ENCODE data around the gene USH1C. TPM values are rescaled to one million over a fixed set of nuclear protein-coding genes. Genes with fewer than 3 reads are reported as not detected.

The USH1C gene
- total RNA-seq, 1 experiment from 2014 or later: not detected

GRCh38 chr11:17572359-17572690 is 28.1 kb upstream of the USH1C start:
- no peak for DNase-seq (ENCODE audit: low spot score)
- in situ Hi-C loops (cut with HindIII; ENCODE audit: low sequenced_read_pairs): no loop called here

DNA sequence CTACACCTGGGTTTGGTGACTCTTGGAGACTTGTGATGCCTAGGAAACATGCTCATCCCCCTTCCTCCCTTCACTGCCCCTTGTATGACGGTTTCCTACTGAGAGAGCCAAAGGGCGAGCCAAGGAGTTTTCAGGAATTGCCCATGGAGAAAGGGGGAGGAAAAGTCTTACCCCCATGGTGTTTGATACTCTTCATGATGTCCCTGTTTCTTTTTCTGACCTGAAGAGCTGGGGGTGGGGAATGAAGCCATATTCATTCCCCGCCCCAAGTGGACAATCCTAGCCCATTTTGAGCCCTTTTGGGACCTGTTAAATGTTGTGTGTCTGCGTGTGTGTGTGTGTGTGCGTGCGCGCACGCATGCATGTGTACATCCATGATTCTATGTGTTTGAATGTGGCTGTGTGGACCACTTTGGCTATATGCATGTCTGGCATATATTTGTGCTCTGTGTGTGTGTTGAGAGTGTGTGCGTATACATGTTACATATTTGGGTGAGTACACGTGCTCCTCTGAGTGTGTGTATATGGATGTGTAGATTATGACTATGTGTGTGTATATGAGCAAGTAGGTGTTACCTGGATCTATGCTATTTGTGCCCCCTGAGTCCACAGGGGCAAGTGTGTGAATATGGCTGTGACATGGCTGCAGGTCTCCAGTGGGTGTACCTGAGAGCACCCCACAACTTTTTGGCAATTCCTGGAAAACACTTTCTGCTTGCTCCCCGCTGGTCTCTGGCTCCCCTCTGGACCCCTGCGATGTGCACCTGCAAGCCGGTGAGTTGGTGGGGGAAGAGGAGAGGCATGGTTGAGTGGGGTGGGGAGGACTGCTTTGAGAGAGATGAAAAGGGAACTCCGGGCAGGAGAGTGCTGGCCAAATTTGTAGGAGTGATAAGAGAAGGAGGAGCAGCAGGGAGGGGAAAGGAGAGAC is 27.5 kb upstream of the USH1C start:
- in situ Hi-C loops (cut with HindIII; ENCODE audit: low sequenced_read_pairs): no loop called here
- no peak for DNase-seq (ENCODE audit: low spot score)

DNA sequence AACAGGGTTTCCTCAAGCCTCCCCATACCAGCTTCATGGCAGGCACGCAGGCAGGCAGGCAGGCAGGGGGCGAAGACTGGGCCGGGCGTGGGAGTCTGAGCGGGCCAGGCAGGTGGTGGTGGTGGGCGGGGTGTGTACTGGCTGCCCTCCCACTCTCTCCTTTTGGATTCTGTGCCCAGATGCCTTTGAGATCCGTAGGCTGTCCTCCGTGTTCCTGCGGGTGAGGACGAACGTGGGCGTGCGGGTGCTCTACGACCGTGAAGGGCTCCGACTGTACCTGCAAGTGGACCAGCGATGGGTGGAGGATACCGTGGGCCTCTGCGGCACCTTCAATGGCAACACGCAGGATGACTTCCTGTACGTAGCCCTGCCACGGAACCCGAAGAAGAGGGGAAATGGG is 25.8 kb upstream of the USH1C start:
- in situ Hi-C loops (cut with HindIII; ENCODE audit: low sequenced_read_pairs): no loop called here
- DNase-seq (ENCODE audit: low spot score): no peak

DNA sequence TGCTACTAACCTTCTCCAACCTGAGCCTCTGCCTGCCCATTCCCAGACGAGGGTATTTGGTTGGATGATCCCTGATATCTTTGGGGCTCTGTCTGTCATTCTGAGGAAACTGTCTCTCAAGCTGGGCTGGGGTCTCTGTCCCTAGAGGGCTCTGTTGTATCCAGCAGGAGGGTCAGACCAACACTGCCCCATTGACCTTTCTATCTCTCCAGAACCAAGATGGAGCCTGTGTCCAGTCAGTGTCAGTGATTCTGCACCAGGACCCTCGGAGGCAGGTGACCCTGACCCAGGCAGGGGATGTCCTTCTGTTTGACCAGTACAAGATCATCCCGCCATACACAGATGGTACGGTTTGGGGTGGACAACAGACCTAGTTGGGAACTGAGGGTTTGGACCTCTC is 24.7 kb upstream of the USH1C start:
- DNase-seq (ENCODE audit: low spot score): no peak
- in situ Hi-C loops (cut with HindIII; ENCODE audit: low sequenced_read_pairs): no loop called here

- no peak for DNase-seq (ENCODE audit: low spot score)
- in situ Hi-C loops (cut with HindIII; ENCODE audit: low sequenced_read_pairs): no loop called here
Measured at GRCh38 chr11:17564687-17565042, 20.4 kb upstream of the USH1C start.

GRCh38 chr11:17563961-17564686 is 19.9 kb upstream of the USH1C start:
- no peak for DNase-seq (ENCODE audit: low spot score)
- in situ Hi-C loops (cut with HindIII; ENCODE audit: low sequenced_read_pairs): no loop called here

DNA sequence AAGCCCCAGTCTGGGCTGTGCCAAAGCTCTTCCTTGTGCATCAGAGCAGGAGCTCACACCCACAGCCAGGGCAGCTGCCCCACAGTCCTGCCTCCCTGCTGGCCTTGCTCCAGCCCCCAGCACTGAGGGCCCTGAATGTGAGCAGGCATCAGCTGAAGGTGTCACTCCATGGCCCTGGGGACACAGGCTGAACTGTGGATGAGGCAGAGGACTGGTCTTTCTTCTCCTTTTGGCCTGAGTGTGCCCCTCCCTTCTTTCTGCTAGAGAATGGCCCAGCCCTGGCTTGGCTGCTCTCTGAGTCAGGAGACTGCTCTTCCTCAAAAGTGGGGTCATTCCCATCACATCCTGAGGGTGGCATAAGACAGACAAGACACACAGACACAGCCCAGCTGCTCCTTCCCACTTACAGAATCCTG is 19.0 kb upstream of the USH1C start:
- no peak for DNase-seq (ENCODE audit: low spot score)
- in situ Hi-C loops (cut with HindIII; ENCODE audit: low sequenced_read_pairs): no loop called here

GRCh38 chr11:17561526-17561925 is 17.3 kb upstream of the USH1C start:
- in situ Hi-C loops (cut with HindIII; ENCODE audit: low sequenced_read_pairs): no loop called here
- DNase-seq (ENCODE audit: low spot score): no peak

- in situ Hi-C loops (cut with HindIII; ENCODE audit: low sequenced_read_pairs): no loop called here
- no peak for DNase-seq (ENCODE audit: low spot score)
Measured at GRCh38 chr11:17561111-17561415, 16.8 kb upstream of the USH1C start.

- DNase-seq (ENCODE audit: low spot score): no peak
- in situ Hi-C loops (cut with HindIII; ENCODE audit: low sequenced_read_pairs): no loop called here
Measured at GRCh38 chr11:17560281-17561110, 16.3 kb upstream of the USH1C start.

DNA sequence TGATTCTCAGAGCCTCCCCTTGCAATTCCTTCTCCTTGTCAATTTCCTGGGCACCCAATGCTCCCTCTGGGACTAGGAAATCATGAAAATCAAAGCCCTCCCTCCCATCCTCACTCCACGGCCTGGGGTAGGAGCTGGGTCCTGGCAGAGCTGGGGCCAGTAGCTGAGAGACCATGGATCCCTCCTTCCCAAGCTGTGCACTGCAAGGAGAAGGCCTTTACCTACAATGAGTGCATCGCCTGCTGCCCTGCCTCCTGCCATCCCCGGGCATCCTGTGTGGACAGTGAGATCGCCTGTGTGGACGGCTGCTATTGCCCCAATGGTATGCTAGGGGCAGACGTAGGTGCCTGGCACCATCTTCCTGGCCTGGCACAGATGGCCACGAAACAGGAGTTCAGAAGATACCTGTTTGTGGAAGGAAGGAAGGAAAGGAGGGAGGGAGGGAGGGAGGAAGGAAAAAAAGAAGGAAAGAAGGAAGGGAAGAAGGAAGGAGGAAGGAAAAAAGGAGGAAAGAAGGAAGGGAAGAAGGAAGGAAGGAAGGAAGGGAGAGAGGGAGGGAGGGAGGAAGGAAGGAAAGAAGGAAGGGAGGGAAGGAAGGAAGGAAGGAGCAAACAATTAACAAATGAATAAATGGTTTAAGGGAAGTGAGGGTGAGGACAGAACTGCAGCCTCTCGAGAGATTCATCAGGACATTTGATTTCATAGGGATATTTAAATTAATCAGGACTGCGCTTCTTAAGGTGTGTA is 15.3 kb upstream of the USH1C start:
- in situ Hi-C loops (cut with HindIII; ENCODE audit: low sequenced_read_pairs): no loop called here

GRCh38 chr11:17558916-17559315 is 14.7 kb upstream of the USH1C start:
- in situ Hi-C loops (cut with HindIII; ENCODE audit: low sequenced_read_pairs): no loop called here

More for the DNA sequence above, 15.3 kb upstream of the USH1C start:
- DNase-seq (ENCODE audit: low spot score): no peak

GRCh38 chr11:17558025-17558780 is 14.0 kb upstream of the USH1C start:
- no peak for DNase-seq (ENCODE audit: low spot score)
- in situ Hi-C loops (cut with HindIII; ENCODE audit: low sequenced_read_pairs): no loop called here

More at GRCh38 chr11:17558916-17559315, 14.7 kb upstream of the USH1C start:
- DNase-seq (ENCODE audit: low spot score): no peak

DNA sequence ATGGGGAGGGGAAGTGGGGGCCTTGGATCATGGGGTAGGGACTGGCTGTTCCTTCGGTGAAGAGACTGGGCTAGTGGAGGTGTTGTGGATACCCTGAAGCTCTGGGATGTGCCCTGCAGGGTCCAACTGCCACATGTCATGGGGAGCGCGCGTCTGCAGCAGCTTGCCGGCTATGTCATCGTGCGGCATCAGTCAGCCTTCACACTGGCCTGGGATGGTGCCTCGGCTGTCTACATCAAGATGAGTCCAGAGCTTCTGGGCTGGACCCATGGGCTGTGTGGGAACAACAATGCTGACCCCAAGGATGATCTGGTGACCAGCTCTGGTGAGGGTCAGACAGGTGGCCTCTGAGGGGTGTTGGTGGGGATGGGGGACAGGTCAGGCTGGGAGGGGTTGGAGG is 12.8 kb upstream of the USH1C start:
- no peak for DNase-seq (ENCODE audit: low spot score)
- in situ Hi-C loops (cut with HindIII; ENCODE audit: low sequenced_read_pairs): no loop called here

GRCh38 chr11:17554487-17554886 is 10.3 kb upstream of the USH1C start:
- in situ Hi-C loops (cut with HindIII; ENCODE audit: low sequenced_read_pairs): no loop called here
- no peak for DNase-seq (ENCODE audit: low spot score)

DNA sequence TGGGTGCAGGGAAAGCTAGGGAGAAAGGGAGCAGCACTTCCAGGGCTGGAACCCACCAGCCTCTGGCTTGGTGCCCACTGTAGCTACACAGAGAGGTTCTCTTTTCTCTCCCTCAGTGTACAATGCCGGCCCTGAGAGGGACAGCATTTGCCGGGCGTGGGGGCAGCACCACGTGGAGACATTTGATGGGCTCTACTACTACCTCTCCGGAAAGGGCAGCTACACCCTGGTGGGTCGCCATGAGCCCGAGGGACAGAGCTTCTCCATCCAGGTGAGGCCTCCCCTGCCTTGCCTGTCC is 9.0 kb upstream of the USH1C start:
- in situ Hi-C loops (cut with HindIII; ENCODE audit: low sequenced_read_pairs): no loop called here
- no peak for DNase-seq (ENCODE audit: low spot score)

GRCh38 chr11:17552392-17553248 is 8.4 kb upstream of the USH1C start:
- in situ Hi-C loops (cut with HindIII; ENCODE audit: low sequenced_read_pairs): no loop called here
- DNase-seq (ENCODE audit: low spot score): no peak

DNA sequence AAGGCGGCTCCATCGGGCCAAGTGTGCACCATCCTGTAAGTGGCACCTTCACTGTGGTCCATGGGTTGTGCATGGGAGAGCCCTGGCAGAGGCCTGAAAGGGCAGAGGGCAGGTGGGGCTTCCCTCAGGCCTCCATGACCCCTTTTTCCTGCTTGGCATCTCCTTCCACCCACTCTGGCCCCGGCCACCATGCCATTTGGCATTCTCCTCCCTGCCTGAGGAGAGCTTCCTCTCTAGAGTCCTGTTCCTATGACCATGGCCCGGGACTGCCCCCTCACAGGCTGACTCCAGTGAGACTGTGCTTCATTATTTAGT is 7.8 kb upstream of the USH1C start:
- in situ Hi-C loops (cut with HindIII; ENCODE audit: low sequenced_read_pairs): no loop called here
- no peak for DNase-seq (ENCODE audit: low spot score)
